Spinal cord (tissue), 10 donors: ENCODE data around the gene LEFTY2. TPM values are rescaled to one million over a fixed set of nuclear protein-coding genes. Genes with fewer than 3 reads are reported as not detected.
"Not testable (repeated sequence)": the region's sequence is repeated elsewhere in the genome, so short reads cannot be mapped to it uniquely, and the experiment has no call there.

Experiments
- DNase-seq, 6 donors: peaks; one replicate each; pipeline versions ENCODE4 v3.0.0 to v3.0.0-alpha.2; 2013 to 2015; ENCODE audit warnings: low spot score in 6 of 6, low read depth in 4 of 6
- H3K27ac ChIP-seq: one replicate; pipeline ENCODE4 v1.5.1; 2013; ENCODE audit warnings: low read depth, low read length, control low read depth
- H3K27me3 ChIP-seq: one replicate; pipeline ENCODE4 v1.6.1; 2013; ENCODE audit warnings: low read length; ENCODE audit not compliant: control insufficient read depth, insufficient read depth
- H3K36me3 ChIP-seq: one replicate; pipeline ENCODE4 v1.6.1; 2013; ENCODE audit warnings: low read length; ENCODE audit not compliant: control insufficient read depth, insufficient read depth
- H3K4me1 ChIP-seq: one replicate; pipeline ENCODE4 v1.6.1; 2013; ENCODE audit warnings: low read length; ENCODE audit not compliant: control insufficient read depth, insufficient read depth
- H3K4me3 ChIP-seq: one replicate; pipeline ENCODE4 v1.5.1; 2013; ENCODE audit warnings: low read depth, low read length, control low read depth
- H3K9me3 ChIP-seq: one replicate; pipeline ENCODE4 v1.6.1; 2013; ENCODE audit warnings: low read length; ENCODE audit not compliant: control insufficient read depth, insufficient read depth
- WGBS: methylation state at CpG from one replicate; pipeline ENCODE4 v1.1.5; 2013; ENCODE audit warnings: missing lambda C conversion rate; ENCODE audit not compliant: insufficient coverage; 5-methylcytosine and 5-hydroxymethylcytosine counted together
- polyA plus RNA-seq, 2 donors: library from polyadenylated mRNA; unstranded; fragments of 120-200 nt; gene quantifications; one replicate each; pipeline ENCODE4 v1.2.1, GENCODE V29; 2013; ENCODE audit not compliant: insufficient read length in 2 of 2
- total RNA-seq, 2 donors: library from RNA; depleted of rRNA in 1 of 2; stranded (reverse); fragments of 120-200 nt in 1 of 2; fragments of >200 nt in 1 of 2; gene quantifications; one replicate each; pipeline versions ENCODE4 v1.2.3 to v1.2.4, GENCODE V29; 2013 to 2014
- donor health status: healthy.

LEFTY2 gene
- total and polyA plus RNA-seq, 4 donors, result 0.25 to 0.56 (median 0.42) TPM

DNA sequence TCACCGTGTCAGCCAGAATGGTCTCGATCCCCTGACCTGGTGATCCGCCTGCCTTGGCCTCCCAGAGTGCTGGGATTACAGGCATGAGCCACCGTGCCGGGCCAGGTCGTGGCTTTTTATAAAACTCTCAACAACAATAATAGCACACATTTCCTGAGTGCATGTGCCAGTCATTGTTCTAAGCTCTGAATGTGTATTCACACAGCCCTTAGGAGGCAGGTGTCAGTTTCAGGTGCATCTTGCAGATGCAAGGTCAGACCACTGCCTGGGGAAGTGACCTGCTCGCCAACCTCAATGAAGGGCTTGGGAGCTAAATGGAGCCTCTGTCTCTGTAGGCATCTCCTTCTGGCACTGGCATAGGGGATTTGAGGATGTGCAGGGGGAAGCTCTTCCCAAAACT, 1.6 kb upstream of the LEFTY2 start:
- peaks cover 23% of the 10 kb centered on the region for H3K4me1 ChIP-seq
- peaks cover 5% of the 10 kb centered on the region for H3K27me3 ChIP-seq
- WGBS, result 78% methylated on average over 6 of the region's 7 CpGs
- H3K9me3 ChIP-seq, result no peaks in the 10 kb centered on the region
- H3K27ac ChIP-seq, result no peak overlapping the region
- DNase-seq, result no peak
- no peak overlapping the region for H3K4me3 ChIP-seq
- H3K36me3 ChIP-seq, result no peaks in the 10 kb centered on the region

DNA sequence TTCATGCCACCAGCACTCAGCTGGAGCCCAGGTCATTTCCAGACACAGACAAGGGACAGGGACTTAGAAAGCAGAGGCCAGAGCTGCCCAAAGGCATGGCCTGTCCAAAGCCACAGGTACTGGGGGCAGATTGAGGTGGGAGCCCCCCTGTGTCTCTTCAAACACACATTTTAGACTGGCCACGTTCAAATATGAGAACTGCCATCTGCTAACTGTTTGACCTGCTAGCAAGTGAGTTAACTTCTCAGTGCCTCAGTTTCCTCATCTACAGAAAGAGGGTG, 862 bp upstream of the LEFTY2 start:
- WGBS, result 40% methylated on average over 1 of the region's 1 CpG

DNA sequence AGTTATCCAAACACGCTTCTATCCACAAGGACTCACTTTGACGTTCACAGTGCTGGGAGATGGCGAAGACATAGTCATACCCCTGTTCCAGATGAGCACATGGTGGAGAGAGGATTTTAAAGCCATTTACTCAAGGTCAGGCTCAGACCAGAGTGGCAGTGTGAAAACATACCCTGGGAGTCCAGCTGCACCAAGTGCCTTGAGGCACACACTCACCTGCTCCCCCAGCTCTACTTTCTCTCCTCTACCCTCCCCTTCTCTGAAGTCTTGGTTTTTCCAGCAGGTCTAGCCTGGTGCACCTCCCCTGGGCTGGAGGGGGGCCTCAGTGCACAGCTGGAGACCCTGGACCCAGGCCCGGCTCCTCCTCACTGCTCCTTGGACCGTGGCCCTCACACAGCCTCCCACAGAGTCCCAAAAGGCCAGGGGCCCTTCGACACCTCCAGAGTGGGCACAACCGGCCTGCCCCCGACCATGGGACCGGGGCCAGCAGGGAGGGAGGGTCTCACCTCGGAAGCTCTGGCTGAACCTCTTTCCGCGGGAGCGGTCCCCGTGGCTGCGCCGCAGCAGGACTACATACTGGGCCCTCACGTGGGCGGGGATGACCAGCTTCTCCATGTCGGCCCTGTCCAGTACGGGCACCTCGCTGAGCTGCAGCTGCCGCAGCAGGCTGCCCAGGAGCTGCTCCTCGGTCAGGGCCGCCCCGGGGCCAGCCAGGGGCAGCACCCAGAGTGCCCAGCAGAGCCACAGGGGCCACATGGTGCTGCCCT, 452 bp downstream of the LEFTY2 start:
- no peak overlapping the region for H3K27ac ChIP-seq
- WGBS, result 80% methylated on average over 22 of the region's 25 CpGs

More for the DNA sequence above, 862 bp upstream of the LEFTY2 start:
- H3K9me3 ChIP-seq, result no peaks in the 10 kb centered on the region
- H3K27ac ChIP-seq, result no peak overlapping the region
- H3K27me3 ChIP-seq, result peaks cover 5% of the 10 kb centered on the region
- DNase-seq, result no peak
- H3K36me3 ChIP-seq, result no peaks in the 10 kb centered on the region
- H3K4me3 ChIP-seq, result no peak overlapping the region
- peaks cover 23% of the 10 kb centered on the region for H3K4me1 ChIP-seq

DNA sequence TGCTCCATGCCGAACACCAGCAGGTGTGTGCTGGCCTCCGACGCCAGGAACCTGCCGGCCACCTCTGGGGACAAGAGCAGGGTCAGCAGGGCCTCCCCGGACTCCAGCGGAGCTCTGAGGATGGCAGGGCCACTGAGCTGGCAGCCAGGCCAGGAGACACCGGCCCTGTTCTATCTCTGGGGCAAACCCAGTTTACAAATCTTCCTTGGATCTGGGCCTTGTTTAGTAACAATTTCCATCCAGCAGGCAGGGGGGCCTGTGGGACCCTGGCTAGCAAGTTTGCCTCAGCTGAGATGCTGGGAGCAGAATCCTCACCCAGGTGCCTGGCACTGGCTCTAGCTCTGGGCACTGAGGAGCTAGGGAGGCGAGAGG, 1.1 kb downstream of the LEFTY2 start:
- peaks cover 23% of the 10 kb centered on the region for H3K4me1 ChIP-seq
- 47% methylated on average over 8 of the region's 8 CpGs for WGBS
- not testable (repeated sequence) for DNase-seq, H3K27me3 ChIP-seq, H3K9me3 ChIP-seq, H3K27ac ChIP-seq, H3K36me3 ChIP-seq, H3K4me3 ChIP-seq

More for the DNA sequence above, 452 bp downstream of the LEFTY2 start:
- no peak for DNase-seq
- no peaks in the 10 kb centered on the region for H3K9me3 ChIP-seq
- H3K4me3 ChIP-seq, result no peak overlapping the region
- H3K36me3 ChIP-seq, result no peaks in the 10 kb centered on the region
- peaks cover 23% of the 10 kb centered on the region for H3K4me1 ChIP-seq
- peaks cover 5% of the 10 kb centered on the region for H3K27me3 ChIP-seq

DNA sequence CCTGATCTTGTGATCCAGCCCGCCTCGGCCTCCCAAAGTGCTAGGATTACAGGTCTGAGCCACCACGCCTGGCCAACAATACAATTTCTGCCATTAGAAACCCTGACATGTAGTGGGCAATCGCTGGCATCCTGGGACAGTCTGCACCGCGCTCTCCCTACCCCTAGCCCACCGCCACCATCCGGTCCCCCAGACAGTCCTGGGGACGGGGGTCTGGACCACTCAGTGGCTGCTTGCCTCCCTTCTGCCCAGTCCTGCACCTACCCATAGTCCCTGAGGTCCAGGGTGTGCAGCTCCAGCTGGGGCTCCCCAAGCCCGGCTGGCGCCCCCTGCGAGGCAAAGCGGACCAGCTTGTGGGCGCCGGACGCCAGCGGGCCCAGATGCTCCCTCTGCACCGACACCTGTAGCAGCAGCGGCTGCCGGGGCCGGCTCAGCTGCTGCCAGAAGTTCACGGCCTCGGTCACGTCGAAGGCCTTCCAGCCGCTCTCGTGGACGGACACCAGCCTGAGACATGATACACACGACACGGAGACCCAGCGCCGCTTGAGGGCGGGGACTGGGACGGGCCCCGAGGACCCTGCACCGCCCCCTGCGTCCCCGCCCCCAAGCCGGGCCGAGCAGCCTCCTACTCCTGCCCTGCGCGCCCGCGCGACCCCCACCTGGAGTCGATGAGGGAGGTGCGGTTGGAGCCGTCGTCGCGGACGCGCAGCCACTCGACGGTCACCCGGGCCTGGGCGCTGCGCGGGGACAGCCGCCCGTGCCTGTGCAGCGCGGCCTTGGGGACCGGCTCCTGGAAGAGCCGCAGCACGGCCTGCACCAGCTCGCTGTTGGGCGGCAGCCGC, 1.7 kb downstream of the LEFTY2 start:
- not testable (repeated sequence) for H3K27me3 ChIP-seq, H3K4me3 ChIP-seq, H3K27ac ChIP-seq, DNase-seq, H3K9me3 ChIP-seq, H3K36me3 ChIP-seq
- 25% methylated on average over 35 of the region's 69 CpGs for WGBS
- peaks cover 23% of the 10 kb centered on the region for H3K4me1 ChIP-seq

DNA sequence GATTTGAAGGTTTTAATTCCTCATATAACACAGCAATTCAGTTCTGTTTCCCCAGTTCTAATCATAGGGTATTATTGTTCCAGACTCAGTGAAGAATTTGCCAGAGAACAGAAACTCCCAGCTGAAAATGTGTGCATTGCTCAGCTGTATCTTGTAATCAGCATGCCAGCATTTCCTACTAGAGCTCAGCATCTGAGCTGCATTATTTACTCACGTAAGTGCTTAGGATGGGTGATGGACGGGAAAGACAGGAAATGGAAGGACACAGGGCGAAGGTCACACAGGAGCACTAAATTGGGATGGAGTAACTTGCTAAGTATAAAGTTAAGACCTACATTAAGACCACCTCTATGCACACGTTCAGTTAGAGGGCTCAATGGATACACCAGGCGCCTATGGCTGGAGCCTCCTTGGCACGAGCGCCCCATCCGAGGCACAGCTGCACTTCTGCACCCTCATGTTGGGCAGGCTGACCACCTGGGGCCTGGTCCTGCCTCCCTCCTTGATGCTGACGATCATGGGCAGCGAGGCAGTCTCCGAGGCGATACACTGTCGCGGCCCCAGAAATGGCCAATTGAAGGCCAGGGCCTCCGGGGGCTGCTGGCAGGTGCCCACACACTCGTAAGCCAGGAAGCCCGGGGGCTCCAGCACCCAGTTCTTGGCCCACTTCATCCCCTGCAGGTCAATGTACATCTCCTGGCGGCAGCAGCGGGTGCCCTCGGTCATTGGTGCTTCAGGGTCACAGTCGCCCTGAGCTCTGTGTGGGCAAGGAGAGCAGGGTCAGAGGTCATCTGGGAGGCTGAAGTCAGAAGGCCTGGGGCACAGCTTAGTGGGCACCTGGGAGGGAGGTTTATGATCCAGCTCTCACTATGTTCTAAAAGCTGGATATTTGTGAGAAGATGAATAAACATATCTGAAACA, 3.7 kb downstream of the LEFTY2 start:
- peaks cover 5% of the 10 kb centered on the region for H3K27me3 ChIP-seq
- H3K9me3 ChIP-seq, result no peaks in the 10 kb centered on the region
- no peak overlapping the region for H3K4me3 ChIP-seq
- 85% methylated on average over 18 of the region's 21 CpGs for WGBS
- peaks cover 23% of the 10 kb centered on the region for H3K4me1 ChIP-seq
- H3K36me3 ChIP-seq, result no peaks in the 10 kb centered on the region
- H3K27ac ChIP-seq, result no peak overlapping the region
- DNase-seq, result no peak

DNA sequence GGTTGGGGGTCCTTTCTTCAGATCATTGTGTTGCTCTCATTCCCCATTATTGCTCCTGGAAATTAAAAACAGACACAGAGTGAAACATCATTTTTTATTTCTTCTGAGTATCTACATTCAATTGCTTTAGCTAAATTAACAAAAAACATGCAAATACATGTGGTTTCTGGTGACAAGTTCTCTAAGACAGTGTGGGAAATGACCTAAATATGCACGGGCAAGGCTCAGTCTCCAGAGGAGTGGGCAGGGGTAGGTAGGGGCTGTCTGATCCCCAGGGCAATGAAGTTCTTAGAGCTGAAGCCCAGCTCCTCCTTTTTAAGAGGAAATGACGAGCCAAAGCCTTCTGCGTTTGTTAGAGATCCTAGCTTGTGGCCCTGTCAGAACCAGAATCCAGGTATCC, 4.5 kb downstream of the LEFTY2 start:
- Histone ChIP-seq H3K9me3 (no peaks in the 10 kb centered on the region), H3K36me3 (no peaks in the 10 kb centered on the region), H3K4me1 (peaks cover 18% of the 10 kb centered on the region), H3K27me3 (peaks cover 5% of the 10 kb centered on the region), H3K4me3 (no peak overlapping the region), H3K27ac (no peak overlapping the region)
- no peak for DNase-seq
- 90% methylated on average over 3 of the region's 3 CpGs for WGBS

DNA sequence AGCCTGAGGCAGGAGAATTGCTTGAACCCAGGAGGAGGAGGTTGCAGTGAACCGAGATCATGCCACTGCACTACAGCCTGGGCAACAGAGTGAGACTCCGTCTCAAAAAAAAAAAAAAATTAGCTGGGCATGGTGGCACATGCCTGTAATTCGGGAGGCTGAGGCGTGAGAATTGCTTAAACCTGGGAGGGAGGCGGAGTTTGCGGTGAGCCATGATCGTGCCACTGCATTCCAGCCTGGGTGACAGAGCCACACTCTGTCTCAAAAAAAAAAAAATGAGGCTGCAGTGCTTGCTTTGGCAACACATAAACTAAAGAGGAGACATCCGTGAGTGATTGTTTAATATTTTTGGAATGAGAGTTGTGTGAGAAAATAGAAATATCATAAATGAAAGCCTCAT, 4.9 kb downstream of the LEFTY2 start:
- H3K27ac ChIP-seq, H3K36me3 ChIP-seq, DNase-seq, H3K9me3 ChIP-seq, H3K4me3 ChIP-seq, H3K27me3 ChIP-seq: not testable (repeated sequence)
- peaks cover 14% of the 10 kb centered on the region for H3K4me1 ChIP-seq
- 82% methylated on average over 6 of the region's 8 CpGs for WGBS

DNA sequence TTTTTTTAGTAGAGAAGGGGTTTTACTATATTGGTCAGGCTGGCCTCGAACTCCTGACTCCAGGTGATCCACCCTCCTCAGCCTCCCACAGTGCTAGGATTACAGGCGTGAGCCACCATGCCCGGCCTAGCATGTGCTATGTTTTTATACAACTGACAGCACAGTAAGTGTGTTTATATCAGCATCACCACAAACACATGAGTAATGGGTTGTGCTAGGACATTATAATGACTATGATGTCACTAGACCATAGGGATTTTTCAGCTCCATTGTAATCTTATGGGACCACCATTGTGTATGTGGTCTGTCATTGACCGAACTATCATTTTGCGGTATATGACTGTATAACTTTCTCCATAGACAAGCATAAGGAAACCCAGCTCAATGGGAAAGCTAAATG, 6.3 kb downstream of the LEFTY2 start:
- Histone ChIP-seq H3K27me3 (peaks cover 5% of the 10 kb centered on the region), H3K4me1 (peaks cover 2% of the 10 kb centered on the region), H3K27ac (no peak overlapping the region), H3K4me3 (no peak overlapping the region), H3K9me3 (no peaks in the 10 kb centered on the region), H3K36me3 (no peaks in the 10 kb centered on the region)
- no CpG with 5 or more reads among the region's 5 CpGs for WGBS
- no peak for DNase-seq
